Cardiac muscle cell (in vitro differentiated cells and primary cell): ENCODE measurements around the gene TDP2. TPM values are rescaled to one million over a fixed set of nuclear protein-coding genes. Genes with fewer than 3 reads are reported as not detected.

ENCODE experiments used
- DNase-seq, 2 donors: peaks; one replicate each; pipeline versions ENCODE4 v3.0.0 to v3.0.0-alpha.2; 2010 to 2017; ENCODE audit warnings: low read depth in 1 of 2, low spot score in 1 of 2
- H3K27ac ChIP-seq: fragments of 200-600 bp; sonication (generic); 2 replicates; pipeline ENCODE4 v1.5.1; 2016
- H3K27me3 ChIP-seq: fragments of 200-600 bp; sonication (generic); 2 replicates; pipeline ENCODE4 v1.6.0; 2016; ENCODE audit warnings: control low read depth
- H3K36me3 ChIP-seq: fragments of 200-600 bp; sonication (generic); 2 replicates; pipeline ENCODE4 v1.5.1; 2016; ENCODE audit warnings: control low read depth
- H3K4me1 ChIP-seq: fragments of 200-600 bp; sonication (generic); 2 replicates; pipeline ENCODE4 v1.8.1; 2017; ENCODE audit warnings: low read depth, mild to moderate bottlenecking, mixed run types
- H3K4me3 ChIP-seq: fragments of 200-600 bp; sonication (generic); 2 replicates; pipeline ENCODE4 v1.5.1; 2016; ENCODE audit warnings: mild to moderate bottlenecking
- H3K9me3 ChIP-seq: fragments of 200-600 bp; sonication (generic); 2 replicates; pipeline ENCODE4 v1.5.1; 2017; ENCODE audit warnings: low read depth, mild to moderate bottlenecking, control low read depth
- polyA plus RNA-seq: library from polyadenylated mRNA; unstranded; fragments of >200 nt; fragmentation: Nextera tagmentation; extraction: Ambion mirVana; gene quantifications from 2 replicates; pipeline ENCODE4 v1.2.1, GENCODE V29; 2016
- total RNA-seq: library from RNA; depleted of rRNA; stranded (reverse); fragments of >200 nt; gene quantifications from 2 replicates; pipeline ENCODE4 v1.2.3, GENCODE V29; 2016
- TF ChIP-seq, protein P1 (sequence below): IDR thresholded peaks from 2 replicates; pipeline ENCODE4 v1.5.1; 2012; ENCODE audit warnings: low read depth, mild to moderate bottlenecking, low read length

TDP2 gene
- total and polyA plus RNA-seq, 2 experiments from 2014 or later: 46.6 to 59.0 TPM

DNA sequence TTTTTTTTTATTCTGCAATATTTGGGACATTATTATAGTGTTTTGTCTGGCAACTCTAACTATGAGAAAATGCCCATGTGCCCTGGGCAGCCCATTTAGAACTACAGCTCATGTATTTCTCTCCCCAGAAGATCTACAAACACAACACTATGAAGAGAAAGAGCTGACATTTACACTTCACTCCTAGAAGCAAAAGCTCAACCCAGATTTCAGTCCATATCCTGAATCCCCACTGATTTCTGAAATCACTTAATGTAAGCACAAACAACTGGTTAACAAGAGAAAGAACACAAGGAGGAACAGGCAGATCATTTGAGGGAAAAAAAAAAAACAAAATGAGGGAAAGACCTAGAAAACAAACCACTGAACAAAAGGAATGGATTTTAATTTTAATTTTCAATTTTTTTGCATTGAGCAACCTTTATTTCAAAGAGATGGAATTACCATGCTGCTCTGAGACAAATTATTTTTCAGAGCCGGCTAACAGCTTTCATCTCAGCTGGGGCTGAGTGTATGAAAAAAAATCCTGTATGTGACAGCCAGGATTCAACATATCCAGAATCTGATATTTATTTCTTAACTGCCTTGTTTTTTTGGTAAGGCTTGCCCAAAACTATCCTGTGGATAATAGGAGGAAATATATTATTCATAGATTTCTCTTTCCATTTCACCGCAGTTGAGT lies 53.2 kb downstream of the TDP2 start:
- TF ChIP-seq, protein P1, sequence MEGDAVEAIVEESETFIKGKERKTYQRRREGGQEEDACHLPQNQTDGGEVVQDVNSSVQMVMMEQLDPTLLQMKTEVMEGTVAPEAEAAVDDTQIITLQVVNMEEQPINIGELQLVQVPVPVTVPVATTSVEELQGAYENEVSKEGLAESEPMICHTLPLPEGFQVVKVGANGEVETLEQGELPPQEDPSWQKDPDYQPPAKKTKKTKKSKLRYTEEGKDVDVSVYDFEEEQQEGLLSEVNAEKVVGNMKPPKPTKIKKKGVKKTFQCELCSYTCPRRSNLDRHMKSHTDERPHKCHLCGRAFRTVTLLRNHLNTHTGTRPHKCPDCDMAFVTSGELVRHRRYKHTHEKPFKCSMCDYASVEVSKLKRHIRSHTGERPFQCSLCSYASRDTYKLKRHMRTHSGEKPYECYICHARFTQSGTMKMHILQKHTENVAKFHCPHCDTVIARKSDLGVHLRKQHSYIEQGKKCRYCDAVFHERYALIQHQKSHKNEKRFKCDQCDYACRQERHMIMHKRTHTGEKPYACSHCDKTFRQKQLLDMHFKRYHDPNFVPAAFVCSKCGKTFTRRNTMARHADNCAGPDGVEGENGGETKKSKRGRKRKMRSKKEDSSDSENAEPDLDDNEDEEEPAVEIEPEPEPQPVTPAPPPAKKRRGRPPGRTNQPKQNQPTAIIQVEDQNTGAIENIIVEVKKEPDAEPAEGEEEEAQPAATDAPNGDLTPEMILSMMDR: no peak
- H3K27me3 ChIP-seq: no peaks in the 10 kb centered on the region
- no peaks in the 10 kb centered on the region for H3K9me3 ChIP-seq
- no peaks in the 10 kb centered on the region for H3K36me3 ChIP-seq
- peaks cover 8% of the 10 kb centered on the region for H3K4me1 ChIP-seq
- H3K4me3 ChIP-seq: no peak overlapping the region
- peak overlapping the region; percentile 38 for H3K27ac ChIP-seq
- DNase-seq: no peak

DNA sequence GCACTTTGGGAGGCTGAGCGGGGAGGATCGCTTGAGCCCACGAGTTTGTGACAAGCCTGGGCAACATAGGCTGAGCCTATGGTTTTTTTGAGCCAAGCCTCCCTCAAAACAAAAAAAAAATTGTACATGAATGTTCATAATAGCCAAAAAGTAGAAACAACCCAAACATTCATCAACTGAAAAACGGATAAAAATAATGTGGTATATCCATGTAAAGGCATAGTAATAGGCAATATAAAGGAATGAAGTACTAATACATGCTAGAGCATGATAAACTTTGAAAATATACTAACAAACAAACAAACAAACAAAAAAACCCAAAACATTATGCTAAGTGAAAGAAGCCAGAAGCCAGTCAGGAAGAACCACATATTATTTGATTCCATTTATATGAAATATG lies 56.0 kb downstream of the TDP2 start:
- DNase-seq: no peak
- Histone ChIP-seq H3K36me3 (no peaks in the 10 kb centered on the region), H3K4me1 (peaks cover 8% of the 10 kb centered on the region), H3K4me3 (no peak overlapping the region), H3K27me3 (no peaks in the 10 kb centered on the region), H3K9me3 (no peaks in the 10 kb centered on the region), H3K27ac (no peak overlapping the region)
- TF ChIP-seq, protein P1: no peak

DNA sequence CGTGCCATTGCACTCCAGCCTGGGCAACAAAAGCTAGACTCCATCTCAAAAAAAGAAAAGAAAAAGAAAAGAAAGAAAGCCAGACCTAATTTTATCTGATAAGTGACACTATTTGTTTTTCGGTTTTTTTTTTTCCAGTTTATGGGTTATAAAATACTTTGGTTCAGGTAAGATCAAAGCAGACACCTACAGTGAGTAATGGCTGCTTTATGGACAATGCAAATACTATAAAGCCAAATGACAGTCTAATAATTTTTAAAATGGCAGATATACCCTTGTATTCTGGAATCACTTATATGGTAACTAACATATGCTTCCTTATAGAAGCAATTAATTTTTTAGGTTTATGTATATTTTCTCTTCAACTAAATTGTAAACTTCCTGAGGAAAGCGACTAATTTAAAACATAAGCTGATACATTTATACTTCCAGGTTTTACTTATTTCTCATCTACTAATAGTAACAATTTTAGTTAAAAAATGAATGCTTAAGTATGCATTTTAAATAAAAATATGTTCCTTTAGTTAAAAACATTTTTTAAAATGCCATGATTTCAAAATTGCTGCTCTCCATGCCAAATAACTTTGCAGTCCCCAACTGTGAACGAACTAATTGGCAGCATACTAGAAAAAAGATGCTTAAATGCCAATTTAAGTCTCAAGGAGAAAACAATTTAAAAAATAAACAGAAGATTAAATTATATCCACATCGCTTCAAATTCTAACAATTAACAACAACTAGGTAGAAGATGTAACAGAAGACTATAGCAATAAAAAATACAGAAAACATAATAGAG lies 59.2 kb downstream of the TDP2 start:
- Histone ChIP-seq H3K27me3 (no peaks in the 10 kb centered on the region), H3K9me3 (no peaks in the 10 kb centered on the region), H3K4me3 (no peak overlapping the region), H3K4me1 (no peaks in the 10 kb centered on the region), H3K27ac (no peak overlapping the region), H3K36me3 (no peaks in the 10 kb centered on the region)
- TF ChIP-seq, protein P1: no peak
- no peak for DNase-seq

DNA sequence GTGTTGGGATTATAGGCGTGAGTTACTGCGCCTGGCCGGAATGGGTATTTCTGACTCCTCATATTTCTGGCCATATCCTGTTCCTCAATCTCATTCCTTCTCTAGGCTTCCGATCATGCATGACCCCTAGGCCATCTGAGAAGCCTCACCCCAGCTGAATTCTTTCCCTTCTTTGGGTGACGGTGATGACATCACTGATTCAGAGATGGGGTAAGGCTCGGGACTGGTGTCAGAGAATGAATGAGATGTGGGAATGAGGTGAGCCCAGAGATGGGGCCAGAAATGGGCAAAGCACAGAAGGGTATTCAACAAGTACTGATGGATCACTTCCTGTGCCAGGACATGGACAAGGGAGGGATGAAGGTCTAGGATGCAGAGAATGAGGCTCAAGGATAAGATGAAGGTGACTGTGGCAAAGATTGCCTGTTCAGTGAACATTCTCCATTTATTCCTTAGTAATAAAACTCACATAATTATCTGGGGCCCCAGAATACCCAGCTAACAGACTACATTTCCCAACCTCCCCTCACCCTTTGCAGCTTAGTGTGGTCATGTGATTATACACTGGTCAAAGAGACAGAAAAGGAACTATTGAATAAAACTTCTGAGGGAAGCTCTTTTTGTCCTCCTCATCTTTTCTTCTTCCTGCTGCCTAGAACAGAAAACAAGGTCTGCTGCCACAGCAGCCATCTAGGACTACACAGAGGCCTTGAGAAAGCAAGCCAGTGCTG lies 60.3 kb downstream of the TDP2 start:
- H3K27ac ChIP-seq: no peak overlapping the region
- no peak for DNase-seq
- no peak overlapping the region for H3K4me3 ChIP-seq
- no peaks in the 10 kb centered on the region for H3K36me3 ChIP-seq
- no peaks in the 10 kb centered on the region for H3K27me3 ChIP-seq
- H3K4me1 ChIP-seq: no peaks in the 10 kb centered on the region
- TF ChIP-seq, protein P1: no peak
- no peaks in the 10 kb centered on the region for H3K9me3 ChIP-seq

DNA sequence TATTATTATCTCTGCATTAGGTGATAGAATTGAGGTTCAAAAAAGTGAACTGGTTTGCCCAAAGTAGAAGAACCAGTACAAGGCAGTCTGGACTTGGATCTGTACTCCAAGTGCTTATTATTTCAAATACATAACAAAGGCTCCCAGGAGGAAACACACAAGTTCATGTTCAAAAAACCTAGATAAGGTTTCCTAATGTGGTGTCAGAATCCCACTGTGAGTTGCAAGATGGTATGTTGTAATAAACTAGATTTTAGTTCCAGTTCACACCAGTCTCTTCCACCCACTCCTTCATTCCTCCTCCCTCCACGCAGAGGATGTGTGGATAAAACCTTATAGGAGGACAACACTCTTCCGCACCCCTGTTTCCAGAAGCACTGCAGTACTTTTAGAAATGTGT lies 63.5 kb downstream of the TDP2 start:
- Histone ChIP-seq H3K27me3 (no peaks in the 10 kb centered on the region), H3K4me1 (no peaks in the 10 kb centered on the region), H3K36me3 (no peaks in the 10 kb centered on the region), H3K27ac (no peak overlapping the region), H3K4me3 (no peak overlapping the region), H3K9me3 (no peaks in the 10 kb centered on the region)
- TF ChIP-seq, protein P1: no peak
- peak in 1 of 2 donors; percentile 65 for DNase-seq
